CD14-positive monocyte (primary cell): ENCODE data around the gene CA6. TPM values are rescaled to one million over a fixed set of nuclear protein-coding genes. Genes with fewer than 3 reads are reported as not detected.
A peak's percentile ranks its signal among the peaks of the same experiment; 100 is the strongest.
"Not testable (repeated sequence)": the region's sequence is repeated elsewhere in the genome, so short reads cannot be mapped to it uniquely, and the experiment has no call there.

Experiments
- DNase-seq, 3 donors: peaks; one replicate each; pipeline ENCODE4 v3.0.0-alpha.2; 2011 to 2022
- H2AFZ ChIP-seq: 2 replicates; pipeline ENCODE4 v1.6.0; 2012; ENCODE audit warnings: mild to moderate bottlenecking, low read depth, low read length, inconsistent platforms; ENCODE audit not compliant: insufficient read depth, poor library complexity, severe bottlenecking
- H3K27ac ChIP-seq, 2 donors: 1 replicate in 1 of 2; 2 replicates in 1 of 2; pipeline ENCODE4 v1.5.1; 2012 to 2013; ENCODE audit warnings: low read length in 2 of 2, control low read depth in 1 of 2, inconsistent platforms in 1 of 2, low read depth in 1 of 2, mild to moderate bottlenecking in 1 of 2
- H3K27me3 ChIP-seq, 2 donors: one replicate each; pipeline versions ENCODE4 v1.6.0 to v1.6.1; 2011 to 2013; ENCODE audit warnings: low read length in 2 of 2; ENCODE audit not compliant: control insufficient read depth in 2 of 2, insufficient read depth in 2 of 2
- H3K36me3 ChIP-seq, 2 donors: replicated peaks in 1 of 2; 1 replicate in 1 of 2; 2 replicates in 1 of 2; pipeline versions ENCODE4 v1.5.1 to v1.6.1; 2012 to 2013; ENCODE audit warnings: low read length in 2 of 2, control low read depth in 1 of 2, inconsistent platforms in 1 of 2, mild to moderate bottlenecking in 1 of 2; ENCODE audit not compliant: insufficient read depth in 2 of 2, control insufficient read depth in 1 of 2
- H3K4me1 ChIP-seq, 2 donors: 1 replicate in 1 of 2; 2 replicates in 1 of 2; pipeline versions ENCODE4 v1.5.1 to v1.6.1; 2012 to 2013; ENCODE audit warnings: low read length in 2 of 2, control low read depth in 1 of 2, inconsistent platforms in 1 of 2, mild to moderate bottlenecking in 1 of 2, moderate library complexity in 1 of 2; ENCODE audit not compliant: insufficient read depth in 2 of 2, control insufficient read depth in 1 of 2
- H3K4me2 ChIP-seq: replicated peaks from 2 replicates; pipeline ENCODE3; 2012; ENCODE audit warnings: low read length, moderate library complexity, mild to moderate bottlenecking; ENCODE audit not compliant: poor library complexity, severe bottlenecking; ENCODE audit errors: extremely low read depth
- H3K4me3 ChIP-seq, 3 experiments: fragments of 200-600 bp in 1 of 3; sonication (generic) in 1 of 3; replicated peaks in 1 of 3; 1 replicate in 2 of 3; 2 replicates in 1 of 3; pipeline ENCODE4 v1.5.1; 2011 to 2013; ENCODE audit warnings: low read length in 3 of 3, mild to moderate bottlenecking in 3 of 3, control low read depth in 2 of 3, low read depth in 2 of 3, inconsistent platforms in 1 of 3, moderate library complexity in 1 of 3
- H3K79me2 ChIP-seq: 2 replicates; pipeline ENCODE4 v1.6.0; 2012; ENCODE audit warnings: mild to moderate bottlenecking, control low read depth, inconsistent platforms, low read length, moderate library complexity; ENCODE audit not compliant: insufficient read depth
- H3K9ac ChIP-seq: 2 replicates; pipeline ENCODE4 v1.6.0; 2017; ENCODE audit warnings: low read length, mild to moderate bottlenecking; ENCODE audit not compliant: insufficient read depth, poor library complexity, severe bottlenecking
- H3K9me3 ChIP-seq, 2 donors: replicated peaks in 1 of 2; 1 replicate in 1 of 2; 2 replicates in 1 of 2; pipeline versions ENCODE4 v1.5.1 to v1.6.1; 2012 to 2013; ENCODE audit warnings: low read length in 2 of 2, control low read depth in 1 of 2; ENCODE audit not compliant: control insufficient read depth in 1 of 2, insufficient read depth in 1 of 2
- H4K20me1 ChIP-seq: 2 replicates; pipeline ENCODE4 v1.6.0; 2012; ENCODE audit warnings: mild to moderate bottlenecking, low read length, control low read depth, moderate library complexity; ENCODE audit not compliant: insufficient read depth
- H3K27ac Mint-ChIP-seq, 7 donors: one replicate each; pipeline ENCODE4 v1.8.0; 2020; ENCODE audit warnings: mild to moderate bottlenecking in 7 of 7, mixed read lengths in 7 of 7, moderate library complexity in 6 of 7, inconsistent platforms in 2 of 7
- H3K27me3 Mint-ChIP-seq, 3 donors: one replicate each; pipeline ENCODE4 v1.8.0; 2021 to 2022; ENCODE audit warnings: low read depth in 3 of 3, mild to moderate bottlenecking in 3 of 3, mixed read lengths in 3 of 3, moderate library complexity in 3 of 3, inconsistent platforms in 1 of 3
- H3K36me3 Mint-ChIP-seq, 2 donors: one replicate each; pipeline ENCODE4 v1.8.0; 2020; ENCODE audit warnings: mixed read lengths in 2 of 2, inconsistent platforms in 1 of 2, mild to moderate bottlenecking in 1 of 2
- H3K4me1 Mint-ChIP-seq: one replicate; pipeline ENCODE4 v1.8.0; 2020; ENCODE audit warnings: mild to moderate bottlenecking, mixed read lengths
- H3K4me3 Mint-ChIP-seq, 2 donors: one replicate each; pipeline ENCODE4 v1.8.0; 2020; ENCODE audit warnings: mild to moderate bottlenecking in 2 of 2, mixed read lengths in 2 of 2, moderate library complexity in 1 of 2
- H3K9me3 Mint-ChIP-seq, 7 donors: one replicate each; pipeline ENCODE4 v1.8.0; 2020 to 2022; ENCODE audit warnings: mixed read lengths in 7 of 7, mild to moderate bottlenecking in 6 of 7, moderate library complexity in 6 of 7, inconsistent platforms in 2 of 7
- CTCF ChIP-seq: fragments of 200-600 bp; IDR thresholded peaks from one replicate; pipeline ENCODE4 v1.8.0; 2022; ENCODE audit warnings: antibody characterized with exemption, mild to moderate bottlenecking
- WGBS: methylation state at CpG from one replicate; pipeline ENCODE4 v1.1.5; 2013; ENCODE audit warnings: missing lambda C conversion rate; ENCODE audit not compliant: insufficient coverage; 5-methylcytosine and 5-hydroxymethylcytosine counted together
- intact Hi-C, 2 donors: fragments of 100-400 bp; cut with micrococcal nuclease; formaldehyde crosslinking; loops; one replicate each; pipeline versions ENCODE4 v1.15.0 to v1.15.1; 2023
- polyA plus RNA-seq, 3 donors: library from polyadenylated mRNA; depleted of rRNA in 1 of 3; unstranded in 2 of 3; stranded (reverse) in 1 of 3; fragments of 300-500 nt in 2 of 3; fragments of >200 nt in 1 of 3; fragmentation: Illumina TruSeq in 2 of 3; gene quantifications; 1 replicate in 2 of 3; 2 replicates in 1 of 3; pipeline ENCODE4 v1.2.3, GENCODE V29; 2012 to 2021

Gene CA6
- polyA plus RNA-seq, 3 donors = not detected

- no peak for TF ChIP-seq CTCF
- WGBS = 85% methylated on average over 4 of the region's 4 CpGs
- no peak overlapping the region for H3K9ac ChIP-seq
- H3K4me2 ChIP-seq = no peak overlapping the region
- H3K9me3 ChIP-seq = no peaks in the 10 kb centered on the region
- no peak overlapping the region for H3K4me3 ChIP-seq
- Mint-ChIP-seq H3K27me3 (peaks cover 3 to 5% (median 4%) of the 10 kb centered on the region in 3 donors), H3K9me3 (peaks cover 0 to 6% (median 0%) of the 10 kb centered on the region in 7 donors), H3K36me3 (no peaks in the 10 kb centered on the region), H3K4me3 (no peak overlapping the region), H3K27ac (no peak overlapping the region), H3K4me1 (peaks cover 7% of the 10 kb centered on the region)
- no peaks in the 10 kb centered on the region for H4K20me1 ChIP-seq
- no peak overlapping the region for H3K27ac ChIP-seq
- no peaks in the 10 kb centered on the region for H3K27me3 ChIP-seq
- intact Hi-C loops = loop anchor here (2.0 to 5.0 kb wide), 3 partner anchors 71 to 133 kb away; no protein-coding TSS in a partner anchor
- no peak for DNase-seq
- H3K36me3 ChIP-seq = no peaks in the 10 kb centered on the region
- H2AFZ ChIP-seq = no peak overlapping the region
- H3K79me2 ChIP-seq = no peaks in the 10 kb centered on the region
- H3K4me1 ChIP-seq = peaks cover 4 to 5% of the 10 kb centered on the region in 2 donors
Observed at GRCh38 chr1:8989821-8990220, 44.2 kb downstream of the CA6 start.

GRCh38 chr1:8992936-8993687, 47.4 kb downstream of the CA6 start:
- Histone ChIP-seq H3K36me3 (no peaks in the 10 kb centered on the region), H3K4me3 (no peak overlapping the region), H4K20me1 (no peaks in the 10 kb centered on the region), H3K79me2 (no peaks in the 10 kb centered on the region), H3K9ac (no peak overlapping the region), H3K27me3 (no peaks in the 10 kb centered on the region), H2AFZ (no peak overlapping the region), H3K27ac (no peak overlapping the region), H3K4me1 (no peaks in the 10 kb centered on the region), H3K9me3 (no peaks in the 10 kb centered on the region), H3K4me2 (no peak overlapping the region)
- Mint-ChIP-seq H3K4me3 (no peak overlapping the region), H3K27me3 (peaks cover 2 to 5% (median 3%) of the 10 kb centered on the region in 3 donors), H3K4me1 (peaks cover under 1% of the 10 kb centered on the region), H3K9me3 (peaks cover 0 to 6% (median 0%) of the 10 kb centered on the region in 7 donors), H3K27ac (peak overlapping the region in 1 of 7 donors; percentile 52), H3K36me3 (no peaks in the 10 kb centered on the region)
- no peak for DNase-seq
- 94% methylated on average over 5 of the region's 8 CpGs for WGBS
- TF ChIP-seq CTCF = peak; percentile 54
- intact Hi-C loops = no loop called here

- H3K36me3 Mint-ChIP-seq, H3K27ac Mint-ChIP-seq, H3K9ac ChIP-seq, H3K4me3 ChIP-seq, H3K36me3 ChIP-seq, intact Hi-C loops, DNase-seq, H3K79me2 ChIP-seq, H2AFZ ChIP-seq, H3K27me3 Mint-ChIP-seq, H3K27me3 ChIP-seq, H3K4me3 Mint-ChIP-seq, H4K20me1 ChIP-seq, H3K4me1 Mint-ChIP-seq, H3K9me3 ChIP-seq, H3K9me3 Mint-ChIP-seq, H3K4me2 ChIP-seq, H3K4me1 ChIP-seq, H3K27ac ChIP-seq: not testable (repeated sequence)
- WGBS = no CpG with 5 or more reads among the region's 13 CpGs
Observed at GRCh38 chr1:8993962-8994675, 48.5 kb downstream of the CA6 start.
